Measurements from ENCODE around the gene HNRNPM.
"Not testable (repeated sequence)": the region's sequence is repeated elsewhere in the genome, so short reads cannot be mapped to it uniquely, and the experiment has no call there.

HNRNPM gene

GRCh38 chr19:8425331-8425730 lies 19.4 kb upstream of the HNRNPM start:
- DNase-seq: not testable (repeated sequence)

- no peak for DNase-seq
Observed at GRCh38 chr19:8426283-8426682, 18.5 kb upstream of the HNRNPM start.

GRCh38 chr19:8429044-8429443 lies 15.7 kb upstream of the HNRNPM start:
- no peak for DNase-seq

- DNase-seq: no peak
Observed at GRCh38 chr19:8429826-8430225, 14.9 kb upstream of the HNRNPM start.

- DNase-seq: no peak
Observed at GRCh38 chr19:8430650-8431049, 14.1 kb upstream of the HNRNPM start.

GRCh38 chr19:8438236-8438635 lies 6.5 kb upstream of the HNRNPM start:
- no peak for DNase-seq

- DNase-seq: no peak
Observed at GRCh38 chr19:8441725-8442544, 2.8 kb upstream of the HNRNPM start.

- DNase-seq: not testable (repeated sequence)
Observed at GRCh38 chr19:8444140-8444676, 567 bp upstream of the HNRNPM start.

- DNase-seq: peak; percentile 42
Observed at GRCh38 chr19:8445488-8446001, 770 bp downstream of the HNRNPM start.

GRCh38 chr19:8446061-8446709 lies 1.4 kb downstream of the HNRNPM start:
- no peak for DNase-seq

GRCh38 chr19:8449830-8450229 lies 5.1 kb downstream of the HNRNPM start:
- DNase-seq: no peak

- DNase-seq: no peak
Observed at GRCh38 chr19:8451377-8451776, 6.6 kb downstream of the HNRNPM start.

- peak; percentile 18 for DNase-seq
Observed at GRCh38 chr19:8451885-8452284, 7.1 kb downstream of the HNRNPM start.

GRCh38 chr19:8452446-8453123 lies 7.8 kb downstream of the HNRNPM start:
- no peak for DNase-seq

GRCh38 chr19:8453616-8454015 lies 8.8 kb downstream of the HNRNPM start:
- no peak for DNase-seq

- DNase-seq: no peak
Observed at GRCh38 chr19:8454218-8454617, 9.4 kb downstream of the HNRNPM start.

GRCh38 chr19:8455018-8455417 lies 10.2 kb downstream of the HNRNPM start:
- no peak for DNase-seq

GRCh38 chr19:8456064-8456463 lies 11.3 kb downstream of the HNRNPM start:
- DNase-seq: no peak

- DNase-seq: no peak
Observed at GRCh38 chr19:8457209-8457608, 12.4 kb downstream of the HNRNPM start.

GRCh38 chr19:8457827-8458226 lies 13.1 kb downstream of the HNRNPM start:
- DNase-seq: no peak

GRCh38 chr19:8458380-8458779 lies 13.6 kb downstream of the HNRNPM start:
- DNase-seq: no peak

- DNase-seq: no peak
Observed at GRCh38 chr19:8459095-8459494, 14.3 kb downstream of the HNRNPM start.

GRCh38 chr19:8459520-8460270 lies 14.9 kb downstream of the HNRNPM start:
- no peak for DNase-seq
